ENCODE data around the gene TMEM212.

- TF ChIP-seq CTCF (IDR thresholded peaks at IDR 0.05; ENCODE audit: insufficient read depth, low read depth, low read length), result no peak
- TF ChIP-seq EZH2 (IDR thresholded peaks at IDR 0.05; ENCODE audit: insufficient read depth, low read length), result no peak
These were observed 8.0 kb downstream of the TMEM212 start for GRCh38 chr3:171850960-171851659.
